ENCODE data around the gene AGER. TPM values are rescaled to one million over a fixed set of nuclear protein-coding genes. Genes with fewer than 3 reads are reported as not detected.
A peak's percentile ranks its signal among the peaks of the same experiment; 100 is the strongest.

The AGER gene
- total RNA-seq, 1 experiment from 2014 or later = 14.3 TPM

- Histone ChIP-seq H2BK120ac (ENCODE audit: low read depth, low read length, poor library complexity, severe bottlenecking) (no peak overlapping the region), H3K27ac (ENCODE audit: insufficient read length, low read depth, low read length) (no peak overlapping the region), H3K9me3 (ENCODE audit: control insufficient read depth, low read depth, low read length) (no peaks in the 10 kb centered on the region), H3K23ac (ENCODE audit: insufficient read length, low read depth, low read length) (no peak overlapping the region), H3K4me1 (ENCODE audit: insufficient read depth, low read length) (peaks cover 9% of the 10 kb centered on the region), H4K91ac (ENCODE audit: insufficient read length, low read depth, low read length) (no peak overlapping the region), H2AK5ac (ENCODE audit: insufficient read length, low read length) (no peak overlapping the region), H3K23me2 (ENCODE audit: insufficient read length, low read depth, low read length, poor library complexity, severe bottlenecking) (peaks cover 35% of the 10 kb centered on the region), H3T11ph (ENCODE audit: low read length) (no peak overlapping the region), H3K56ac (ENCODE audit: insufficient read length, low read depth, low read length) (no peak overlapping the region), H4K8ac (replicated peaks; ENCODE audit: insufficient read length, low read depth, low read length) (no peak overlapping the region), H3K4ac (ENCODE audit: low read depth, low read length) (no peak overlapping the region), H2BK12ac (ENCODE audit: insufficient read length, low read depth, low read length) (no peak overlapping the region), H3K4me2 (ENCODE audit: insufficient read depth, insufficient read length, low read length) (peak overlapping the region; percentile 81), H2BK5ac (ENCODE audit: insufficient read length, low read length) (no peak overlapping the region), H3K79me1 (ENCODE audit: insufficient read depth, low read depth, low read length, poor library complexity, severe bottlenecking) (no peaks in the 10 kb centered on the region), H3K18ac (ENCODE audit: insufficient read length, low read depth, low read length) (no peak overlapping the region), H2BK20ac (ENCODE audit: low read depth, low read length, poor library complexity, severe bottlenecking) (no peak overlapping the region), H3K14ac (ENCODE audit: insufficient read depth, low read length) (0 out of 2 replicates have a peak overlapping the region, but pooled peaks have one; percentile 14), H3K9ac (ENCODE audit: extremely low read depth, insufficient read length, low read length) (no peak overlapping the region), H3K27me3 (ENCODE audit: insufficient read depth, low read length) (no peaks in the 10 kb centered on the region; the same call in 1 of the 2 replicates), H3K79me2 (ENCODE audit: insufficient read depth, low read length) (no peaks in the 10 kb centered on the region), H4K20me1 (ENCODE audit: control insufficient read depth, insufficient read depth, insufficient read length) (no peaks in the 10 kb centered on the region), H2AFZ (ENCODE audit: low read length) (no peak overlapping the region), H4K5ac (ENCODE audit: insufficient read length, low read depth, low read length) (no peak overlapping the region), H2BK15ac (ENCODE audit: low read depth, low read length) (no peak overlapping the region)
- Mint-ChIP-seq H3K27me3 (ENCODE audit: low read depth) (peaks cover 4% of the 10 kb centered on the region), H3K27ac (no peak overlapping the region; a peak in 2 of 7 replicates), H3K4me1 (peaks cover 39 to 62% of the 10 kb centered on the region in 2 experiments), H3K36me3 (ENCODE audit: insufficient read depth in 1 of 3, low read depth in 3 of 3) (peaks cover 0 to 8% (median 3%) of the 10 kb centered on the region in 3 experiments; a peak in 2 of 7 replicates), H3K4me3 (peak overlapping the region in 1 of 2 experiments; percentile 53; a peak in 1 of 5 replicates), H3K9me3 (no peaks in the 10 kb centered on the region; a peak in 1 of 5 replicates)
- no CpG with 5 or more reads among the region's 47 CpGs for WGBS (ENCODE audit: extremely low coverage, insufficient read length, low lambda C conversion rate)
- TF ChIP-seq CTCF (conservative IDR thresholded peaks at IDR 0.05) = no peak
- DNase-seq = no peak
Observed at GRCh38 chr6:32149092-32149755, 34.8 kb downstream of the AGER start.
